Esophagus squamous epithelium (tissue), 4 donors: Measurements from ENCODE around the gene ZSCAN31.

ENCODE experiments used
- CTCF ChIP-seq, 6 experiments: fragments of 450-650 bp in 4 of 6; fragments of 200-600 bp in 2 of 6; sonication (generic) in 2 of 6; IDR thresholded peaks; one replicate each; pipeline ENCODE4 v1.5.1; 2016 to 2019; ENCODE audit warnings: antibody characterized with exemption in 6 of 6, mild to moderate bottlenecking in 4 of 6, moderate library complexity in 4 of 6
- POLR2A ChIP-seq, 4 donors: fragments of 450-650 bp; IDR thresholded peaks; one replicate each; pipeline ENCODE4 v1.6.1; 2017; ENCODE audit warnings: antibody characterized with exemption in 4 of 4, mild to moderate bottlenecking in 4 of 4, moderate library complexity in 3 of 4

- no peak for TF ChIP-seq CTCF (IDR thresholded peaks at IDR 0.05)
- TF ChIP-seq POLR2A (IDR thresholded peaks at IDR 0.05) = no peak
Measured at GRCh38 chr6:28330041-28330440, 5.9 kb downstream of the ZSCAN31 start.
